MM.1S (cell line): Measurements from ENCODE around the gene DYNLRB1.

Source experiments
- DNase-seq: peaks from one replicate; pipeline ENCODE4 v3.0.0-alpha.2; 2015
- H2AFZ ChIP-seq: fragments of 300-600 bp; sonication (generic); 2 replicates; pipeline ENCODE4 v1.6.0; 2016; ENCODE audit warnings: antibody characterized with exemption, low read length
- H3F3A ChIP-seq: fragments of 300-600 bp; sonication (generic); 2 replicates; pipeline ENCODE4 v1.6.1; 2016; ENCODE audit warnings: mild to moderate bottlenecking, antibody characterized with exemption, low read length, moderate library complexity, mixed read lengths; ENCODE audit not compliant: insufficient read depth
- H3K27ac ChIP-seq: fragments of 300-600 bp; sonication (generic); 2 replicates; pipeline ENCODE4 v1.5.1; 2016; ENCODE audit warnings: mild to moderate bottlenecking, low read length
- H3K27me3 ChIP-seq: fragments of 300-600 bp; sonication (generic); replicated peaks from 2 replicates; pipeline ENCODE4 v1.6.0; 2016; ENCODE audit warnings: low read length; ENCODE audit not compliant: insufficient read depth
- H3K36me3 ChIP-seq: fragments of 300-600 bp; sonication (generic); replicated peaks from 2 replicates; pipeline ENCODE4 v1.6.1; 2016; ENCODE audit warnings: mild to moderate bottlenecking, low read length, mixed read lengths; ENCODE audit not compliant: insufficient read depth
- H3K4me1 ChIP-seq: fragments of 300-600 bp; sonication (generic); 2 replicates; pipeline ENCODE4 v1.6.1; 2016; ENCODE audit warnings: low read length, mixed read lengths
- H3K4me2 ChIP-seq: fragments of 300-600 bp; sonication (generic); 2 replicates; pipeline ENCODE4 v1.6.0; 2016; ENCODE audit warnings: low read depth, low read length
- H3K4me3 ChIP-seq: fragments of 300-600 bp; sonication (generic); 2 replicates; pipeline ENCODE4 v1.5.1; 2016; ENCODE audit warnings: low read length, mixed read lengths
- H3K79me2 ChIP-seq: fragments of 300-600 bp; sonication (generic); 2 replicates; pipeline ENCODE4 v1.6.1; 2016; ENCODE audit warnings: mixed run types, low read length, mixed read lengths
- H3K9ac ChIP-seq: fragments of 300-600 bp; sonication (generic); 2 replicates; pipeline ENCODE4 v1.6.1; 2016; ENCODE audit warnings: low read length, mixed read lengths
- H3K9me2 ChIP-seq: fragments of 300-600 bp; sonication (generic); replicated peaks from 2 replicates; pipeline ENCODE4 v1.6.1; 2016; ENCODE audit warnings: mild to moderate bottlenecking, low read length, mixed read lengths; ENCODE audit not compliant: insufficient read depth
- H3K9me3 ChIP-seq: fragments of 300-600 bp; sonication (generic); replicated peaks from 2 replicates; pipeline ENCODE4 v1.6.1; 2016; ENCODE audit warnings: mild to moderate bottlenecking, low read length, mixed read lengths; ENCODE audit not compliant: insufficient read depth
- H4K20me1 ChIP-seq: fragments of 300-600 bp; sonication (generic); 2 replicates; pipeline ENCODE4 v1.6.1; 2016; ENCODE audit warnings: mild to moderate bottlenecking, low read length, moderate library complexity, mixed read lengths; ENCODE audit not compliant: insufficient read depth
- CTCF ChIP-seq: fragments of 300-600 bp; sonication (generic); IDR thresholded peaks from 2 replicates; pipeline ENCODE4 v1.5.1; 2016; ENCODE audit warnings: antibody characterized with exemption, low read length, mixed read lengths
- EZH2 ChIP-seq: fragments of 300-600 bp; sonication (generic); optimal IDR thresholded peaks from 2 replicates; pipeline ENCODE3; 2017; ENCODE audit warnings: low read depth, mild to moderate bottlenecking, antibody characterized with exemption, low read length, mixed read lengths
- EZH2phosphoT487 ChIP-seq: fragments of 300-600 bp; sonication (generic); IDR thresholded peaks from 2 replicates; pipeline ENCODE4 v1.6.1; 2018; ENCODE audit warnings: antibody characterized with exemption, low read length

The DYNLRB1 gene

GRCh38 chr20:34582221-34582620 is 66.0 kb downstream of the DYNLRB1 start:
- H3K36me3 ChIP-seq, result 0 out of 2 replicates have a peak, but pooled peaks cover 4% of the 10 kb centered on the region
- no peaks in the 10 kb centered on the region for H4K20me1 ChIP-seq
- no peaks in the 10 kb centered on the region for H3K9me2 ChIP-seq
- H3K4me2 ChIP-seq, result no peak overlapping the region
- TF ChIP-seq CTCF (no peak), EZH2 (no peak), EZH2phosphoT487 (no peak)
- no peak for DNase-seq
- H3K79me2 ChIP-seq, result no peaks in the 10 kb centered on the region
- H3K4me3 ChIP-seq, result no peak overlapping the region
- H3K9me3 ChIP-seq, result no peaks in the 10 kb centered on the region
- H2AFZ ChIP-seq, result no peak overlapping the region
- H3K4me1 ChIP-seq, result peaks cover 14% of the 10 kb centered on the region
- H3K27me3 ChIP-seq, result no peaks in the 10 kb centered on the region
- H3F3A ChIP-seq, result no peaks in the 10 kb centered on the region
- H3K27ac ChIP-seq, result no peak overlapping the region
- H3K9ac ChIP-seq, result no peak overlapping the region

- Histone ChIP-seq H3K9me2 (no peaks in the 10 kb centered on the region), H3K27ac (no peak overlapping the region), H3F3A (no peaks in the 10 kb centered on the region), H3K4me2 (no peak overlapping the region), H3K36me3 (0 out of 2 replicates have a peak, but pooled peaks cover 4% of the 10 kb centered on the region), H2AFZ (no peak overlapping the region), H3K9ac (no peak overlapping the region), H3K79me2 (no peaks in the 10 kb centered on the region), H3K27me3 (no peaks in the 10 kb centered on the region), H4K20me1 (no peaks in the 10 kb centered on the region), H3K9me3 (no peaks in the 10 kb centered on the region), H3K4me1 (peaks cover 14% of the 10 kb centered on the region), H3K4me3 (no peak overlapping the region)
- TF ChIP-seq EZH2phosphoT487 (no peak), EZH2 (no peak), CTCF (no peak)
- no peak for DNase-seq
These were observed 66.7 kb downstream of the DYNLRB1 start for GRCh38 chr20:34582911-34583310.

- Histone ChIP-seq H3K9me2 (no peaks in the 10 kb centered on the region), H3K4me1 (peaks cover 14% of the 10 kb centered on the region), H2AFZ (no peak overlapping the region), H3K9ac (no peak overlapping the region), H3K27ac (no peak overlapping the region), H3K4me2 (no peak overlapping the region), H3K9me3 (no peaks in the 10 kb centered on the region), H3F3A (no peaks in the 10 kb centered on the region), H4K20me1 (no peaks in the 10 kb centered on the region), H3K4me3 (no peak overlapping the region), H3K27me3 (no peaks in the 10 kb centered on the region), H3K36me3 (0 out of 2 replicates have a peak, but pooled peaks cover 4% of the 10 kb centered on the region), H3K79me2 (no peaks in the 10 kb centered on the region)
- no peak for DNase-seq
- TF ChIP-seq EZH2 (no peak), EZH2phosphoT487 (no peak), CTCF (no peak)
These were observed 67.3 kb downstream of the DYNLRB1 start for GRCh38 chr20:34583544-34583943.
